Esophagus (tissue), 2 donors: ENCODE data around the gene DNAJB9. TPM values are rescaled to one million over a fixed set of nuclear protein-coding genes. Genes with fewer than 3 reads are reported as not detected.
"Not testable (repeated sequence)": the region's sequence is repeated elsewhere in the genome, so short reads cannot be mapped to it uniquely, and the experiment has no call there.

ENCODE experiments used
- H3K27ac ChIP-seq, 2 donors: one replicate each; pipeline ENCODE4 v1.5.1; 2013; ENCODE audit warnings: low read depth in 2 of 2, mild to moderate bottlenecking in 2 of 2, inconsistent platforms in 1 of 2, low read length in 1 of 2, moderate library complexity in 1 of 2
- H3K27me3 ChIP-seq, 2 donors: one replicate each; pipeline ENCODE4 v1.6.1; 2013; ENCODE audit warnings: low read length in 2 of 2, control low read depth in 1 of 2, mild to moderate bottlenecking in 1 of 2; ENCODE audit not compliant: insufficient read depth in 2 of 2, control insufficient read depth in 1 of 2
- H3K36me3 ChIP-seq, 2 donors: one replicate each; pipeline ENCODE4 v1.6.1; 2013; ENCODE audit warnings: low read length in 1 of 2; ENCODE audit not compliant: control insufficient read depth in 2 of 2, insufficient read depth in 2 of 2
- H3K4me1 ChIP-seq, 2 donors: one replicate each; pipeline ENCODE4 v1.6.1; 2013; ENCODE audit warnings: low read length in 1 of 2; ENCODE audit not compliant: control insufficient read depth in 2 of 2, insufficient read depth in 2 of 2
- H3K4me3 ChIP-seq, 2 donors: one replicate each; pipeline ENCODE4 v1.5.1; 2013; ENCODE audit warnings: low read length in 2 of 2, mild to moderate bottlenecking in 2 of 2, low read depth in 1 of 2, moderate library complexity in 1 of 2
- H3K9me3 ChIP-seq, 2 donors: one replicate each; pipeline ENCODE4 v1.6.1; 2013; ENCODE audit warnings: mild to moderate bottlenecking in 2 of 2, low read depth in 1 of 2, low read length in 1 of 2, moderate library complexity in 1 of 2; ENCODE audit not compliant: control insufficient read depth in 2 of 2, insufficient read depth in 1 of 2
- WGBS, 2 donors: extraction: QIAGEN DNeasy Blood & Tissue Kit; methylation state at CpG; one replicate each; pipeline ENCODE4 v1.1.7; 2013; 5-methylcytosine and 5-hydroxymethylcytosine counted together
- polyA plus RNA-seq, 2 donors: library from polyadenylated mRNA; stranded (reverse); fragments of 200-250 nt; gene quantifications; one replicate each; pipeline ENCODE4 v1.2.3, GENCODE V29; 2013
- donor health status: healthy with polysubstance abuse.
- donor health status: Bipolar disorder and iron deficiency.

Gene DNAJB9
- polyA plus RNA-seq, 2 donors = 3.6 to 5.5 TPM

- no peaks in the 10 kb centered on the region for H3K27me3 ChIP-seq
- H3K36me3 ChIP-seq = no peaks in the 10 kb centered on the region
- H3K4me1 ChIP-seq = no peaks in the 10 kb centered on the region
- 72 to 74% methylated on average over 1 of the region's 1 CpG for WGBS, 2 donors
- H3K9me3 ChIP-seq = no peaks in the 10 kb centered on the region
- no peak overlapping the region for H3K4me3 ChIP-seq
- H3K27ac ChIP-seq = no peak overlapping the region
Observed at GRCh38 chr7:108535744-108536143, 33.9 kb upstream of the DNAJB9 start.

GRCh38 chr7:108537229-108537628 is 32.4 kb upstream of the DNAJB9 start:
- 86 to 91% methylated on average over 2 of the region's 2 CpGs for WGBS, 2 donors
- Histone ChIP-seq H3K4me1 (no peaks in the 10 kb centered on the region), H3K27ac (no peak overlapping the region), H3K9me3 (no peaks in the 10 kb centered on the region), H3K4me3 (no peak overlapping the region), H3K27me3 (no peaks in the 10 kb centered on the region), H3K36me3 (no peaks in the 10 kb centered on the region)

DNA sequence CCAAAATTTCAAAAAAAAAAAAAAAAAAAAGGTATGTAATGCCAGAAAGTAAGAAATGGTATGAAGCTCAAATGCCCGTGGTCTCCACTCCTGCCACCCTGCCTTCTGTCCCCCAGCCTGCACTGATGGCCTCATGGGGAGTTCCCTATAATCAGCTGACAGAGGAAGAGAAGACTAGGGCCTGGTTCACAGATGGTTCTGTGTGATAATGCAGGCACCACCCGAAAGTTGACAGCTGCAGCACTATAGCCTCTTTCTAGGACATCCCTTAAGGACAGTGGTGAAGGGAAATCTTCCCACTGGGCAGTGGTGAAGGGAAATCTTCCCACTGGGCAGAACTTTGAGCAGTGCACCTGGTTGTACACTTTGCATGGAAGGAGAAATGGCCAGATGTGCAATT is 31.4 kb upstream of the DNAJB9 start:
- not testable (repeated sequence) for H3K4me3 ChIP-seq, H3K27me3 ChIP-seq, H3K27ac ChIP-seq, H3K9me3 ChIP-seq, H3K36me3 ChIP-seq, H3K4me1 ChIP-seq
- WGBS, 2 donors = 66 to 90% methylated on average over 2 of the region's 2 CpGs

DNA sequence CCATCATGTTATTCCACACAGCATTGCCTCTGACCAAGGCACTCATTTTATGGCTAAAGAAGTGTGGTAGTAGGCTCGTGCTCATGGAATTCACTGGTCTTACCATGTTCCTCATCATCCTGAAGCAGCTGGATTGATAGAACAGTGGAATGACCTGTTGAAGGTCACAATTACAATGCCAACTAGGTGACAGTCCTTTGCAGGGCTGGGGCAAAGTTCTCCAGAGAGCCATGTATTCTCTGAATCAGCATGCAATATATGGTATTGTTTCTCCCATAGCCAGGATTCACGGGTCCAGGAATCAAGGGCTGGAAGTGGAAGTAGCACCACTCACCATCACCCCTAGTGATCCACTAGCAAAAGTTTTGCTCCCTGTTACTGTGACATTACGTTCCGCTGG is 31.0 kb upstream of the DNAJB9 start:
- not testable (repeated sequence) for H3K4me3 ChIP-seq, H3K9me3 ChIP-seq, H3K27ac ChIP-seq, H3K36me3 ChIP-seq, H3K4me1 ChIP-seq, H3K27me3 ChIP-seq
- 90 to 91% methylated on average over 4 of the region's 4 CpGs for whole genome bisulfite sequencing, 2 donors

- Histone ChIP-seq H3K4me1 (no peaks in the 10 kb centered on the region), H3K27me3 (no peaks in the 10 kb centered on the region), H3K36me3 (no peaks in the 10 kb centered on the region), H3K9me3 (no peaks in the 10 kb centered on the region), H3K27ac (no peak overlapping the region), H3K4me3 (no peak overlapping the region)
- 65 to 76% methylated on average over 2 of the region's 2 CpGs for WGBS, 2 donors
Observed at GRCh38 chr7:108541478-108541877, 28.2 kb upstream of the DNAJB9 start.

DNA sequence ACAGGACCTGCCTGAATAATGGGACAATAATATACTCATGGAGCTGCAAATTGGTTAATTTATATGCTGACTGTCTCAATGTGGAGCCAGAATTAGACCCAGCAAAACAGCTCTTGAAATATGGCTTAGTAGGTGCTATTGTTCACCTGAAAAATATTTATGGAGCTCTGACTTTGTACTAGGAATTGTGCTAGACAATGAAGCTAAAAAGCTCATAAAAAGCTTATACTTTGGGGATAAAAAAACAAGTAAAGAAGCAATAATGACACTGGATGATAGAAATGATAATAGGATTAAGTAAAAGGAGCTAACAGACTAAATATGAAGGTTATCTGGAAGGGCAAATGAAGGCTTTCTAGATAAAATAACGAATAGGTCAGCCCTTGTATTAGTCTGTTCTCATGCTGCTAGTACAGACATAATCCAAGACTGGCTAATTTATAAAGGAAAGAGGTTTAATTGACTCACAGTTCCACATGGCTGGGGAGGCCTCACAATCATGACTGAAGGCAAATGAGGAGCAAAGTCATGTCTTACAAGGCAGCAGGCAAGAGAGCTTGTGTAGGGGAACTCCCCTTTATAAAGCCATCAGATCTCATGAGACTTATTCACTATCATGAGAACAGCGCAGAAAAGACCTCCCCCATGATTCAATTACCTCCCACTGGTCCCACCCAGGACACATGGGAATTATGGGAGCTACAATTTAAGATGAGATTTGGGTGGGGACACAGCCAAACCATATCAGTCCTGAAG is 21.4 kb upstream of the DNAJB9 start:
- H3K4me1 ChIP-seq, H3K4me3 ChIP-seq, H3K27ac ChIP-seq, H3K27me3 ChIP-seq, H3K9me3 ChIP-seq, H3K36me3 ChIP-seq: not testable (repeated sequence)
- 78 to 82% methylated on average over 2 of the region's 2 CpGs for whole genome bisulfite sequencing, 2 donors

DNA sequence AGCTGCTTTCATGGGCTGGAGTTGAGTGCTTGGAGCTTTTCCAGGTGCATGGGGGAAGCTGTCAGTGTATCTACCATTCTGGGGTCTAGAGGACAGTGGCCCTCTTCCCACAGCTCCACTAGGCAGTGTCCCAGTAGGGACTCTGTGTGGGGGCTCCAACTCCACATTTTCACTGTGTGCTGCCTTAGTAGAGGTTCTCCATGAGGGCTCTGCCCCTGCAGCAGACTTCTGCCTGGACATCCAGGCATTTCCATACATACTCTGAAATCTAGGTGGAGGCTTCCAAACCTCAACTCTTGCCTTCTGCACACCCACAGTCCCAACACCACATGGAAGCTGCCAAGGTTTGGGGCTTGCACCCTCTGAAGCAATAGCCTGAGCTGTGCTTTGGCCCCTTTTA is 13.0 kb upstream of the DNAJB9 start:
- not testable (repeated sequence) for H3K9me3 ChIP-seq, H3K27ac ChIP-seq, H3K4me3 ChIP-seq, H3K4me1 ChIP-seq, H3K27me3 ChIP-seq, H3K36me3 ChIP-seq

- Histone ChIP-seq H3K9me3 (peaks cover 0 to 8% of the 10 kb centered on the region in 2 donors), H3K36me3 (no peaks in the 10 kb centered on the region), H3K27me3 (no peaks in the 10 kb centered on the region), H3K4me1 (no peaks in the 10 kb centered on the region), H3K27ac (no peak overlapping the region), H3K4me3 (no peak overlapping the region)
- WGBS, 2 donors = 98 to 100% methylated on average over 3 of the region's 3 CpGs
Observed at GRCh38 chr7:108557191-108557590, 12.5 kb upstream of the DNAJB9 start.

GRCh38 chr7:108557617-108558016 is 12.1 kb upstream of the DNAJB9 start:
- peaks cover 0 to 8% of the 10 kb centered on the region in 2 donors for H3K9me3 ChIP-seq
- no peaks in the 10 kb centered on the region for H3K36me3 ChIP-seq
- no peaks in the 10 kb centered on the region for H3K27me3 ChIP-seq
- no peak overlapping the region for H3K4me3 ChIP-seq
- H3K27ac ChIP-seq = no peak overlapping the region
- H3K4me1 ChIP-seq = no peaks in the 10 kb centered on the region
- 95 to 97% methylated on average over 1 of the region's 1 CpG for WGBS, 2 donors

GRCh38 chr7:108559253-108559652 is 10.4 kb upstream of the DNAJB9 start:
- 76 to 80% methylated on average over 4 of the region's 4 CpGs for WGBS, 2 donors
- peaks cover 0 to 8% of the 10 kb centered on the region in 2 donors for H3K9me3 ChIP-seq
- H3K27me3 ChIP-seq = no peaks in the 10 kb centered on the region
- H3K36me3 ChIP-seq = no peaks in the 10 kb centered on the region
- H3K4me1 ChIP-seq = no peaks in the 10 kb centered on the region
- no peak overlapping the region for H3K4me3 ChIP-seq
- H3K27ac ChIP-seq = no peak overlapping the region
